Activated T-cell treated with anti-CD3 and anti-CD28 coated beads, Interleukin-2, amount 50 U/mL, for 1 hour (primary cell): ENCODE data around the gene HARS2.
A peak's percentile ranks its signal among the peaks of the same experiment; 100 is the strongest.
"Not testable (repeated sequence)": the region's sequence is repeated elsewhere in the genome, so short reads cannot be mapped to it uniquely, and the experiment has no call there.

Experiments used
- DNase-seq: peaks from one replicate; pipeline ENCODE4 v3.0.0-alpha.2; 2020

Gene HARS2, protein sequence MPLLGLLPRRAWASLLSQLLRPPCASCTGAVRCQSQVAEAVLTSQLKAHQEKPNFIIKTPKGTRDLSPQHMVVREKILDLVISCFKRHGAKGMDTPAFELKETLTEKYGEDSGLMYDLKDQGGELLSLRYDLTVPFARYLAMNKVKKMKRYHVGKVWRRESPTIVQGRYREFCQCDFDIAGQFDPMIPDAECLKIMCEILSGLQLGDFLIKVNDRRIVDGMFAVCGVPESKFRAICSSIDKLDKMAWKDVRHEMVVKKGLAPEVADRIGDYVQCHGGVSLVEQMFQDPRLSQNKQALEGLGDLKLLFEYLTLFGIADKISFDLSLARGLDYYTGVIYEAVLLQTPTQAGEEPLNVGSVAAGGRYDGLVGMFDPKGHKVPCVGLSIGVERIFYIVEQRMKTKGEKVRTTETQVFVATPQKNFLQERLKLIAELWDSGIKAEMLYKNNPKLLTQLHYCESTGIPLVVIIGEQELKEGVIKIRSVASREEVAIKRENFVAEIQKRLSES

GRCh38 chr5:140690941-140691924, at the start of gene HARS2, which contains the start of gene HARS1:
Gene HARS2 (plus strand): TSS chr5:140691455. CDS start chr5:140691649, 194 bp downstream.
Gene HARS1 (minus strand): TSS chr5:140691370. CDS start chr5:140691304, 66 bp downstream.
- DNase-seq = peak; percentile 78

- no peak for DNase-seq
Measured at GRCh38 chr5:140641716-140642115, 49.5 kb upstream of the HARS2 start.

DNA sequence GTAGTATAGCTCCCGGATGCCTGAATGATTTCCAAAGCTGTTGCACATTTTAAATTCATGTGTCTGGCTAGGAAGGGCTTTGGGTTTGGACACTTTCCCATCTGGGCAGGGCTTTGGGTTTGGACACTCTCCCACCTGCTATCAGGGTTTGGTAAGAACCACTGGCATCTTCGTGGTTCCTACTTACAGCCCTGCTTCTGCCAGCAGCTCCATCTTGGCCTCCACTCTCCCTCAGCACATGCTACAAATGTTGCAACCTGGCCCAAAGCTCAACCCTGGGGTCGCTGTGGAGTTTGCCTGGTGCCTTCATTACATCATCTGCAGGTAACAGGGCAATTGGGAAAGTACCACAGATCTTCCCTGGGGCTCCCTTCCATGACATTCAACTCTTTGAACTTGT, 48.5 kb upstream of the HARS2 start:
- DNase-seq = no peak

DNA sequence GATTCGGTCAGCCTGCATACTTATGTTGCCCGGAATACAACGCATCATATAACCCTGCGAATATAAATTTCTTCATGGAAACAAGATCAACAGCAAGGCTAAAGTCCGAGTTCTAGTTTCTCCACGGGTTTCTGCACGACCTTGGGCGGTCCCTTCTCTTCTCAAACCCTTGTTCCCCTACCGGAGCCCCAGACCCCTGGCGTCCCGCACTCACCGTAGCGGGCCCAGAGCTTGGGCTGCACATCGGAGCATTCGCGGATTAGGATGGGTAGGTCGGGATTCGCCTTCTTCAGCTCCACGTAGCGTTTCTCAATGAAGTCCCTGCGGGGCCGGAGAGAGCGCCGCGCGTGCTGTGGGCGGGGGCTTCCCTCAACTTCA, 44.2 kb upstream of the HARS2 start:
- no peak for DNase-seq

DNA sequence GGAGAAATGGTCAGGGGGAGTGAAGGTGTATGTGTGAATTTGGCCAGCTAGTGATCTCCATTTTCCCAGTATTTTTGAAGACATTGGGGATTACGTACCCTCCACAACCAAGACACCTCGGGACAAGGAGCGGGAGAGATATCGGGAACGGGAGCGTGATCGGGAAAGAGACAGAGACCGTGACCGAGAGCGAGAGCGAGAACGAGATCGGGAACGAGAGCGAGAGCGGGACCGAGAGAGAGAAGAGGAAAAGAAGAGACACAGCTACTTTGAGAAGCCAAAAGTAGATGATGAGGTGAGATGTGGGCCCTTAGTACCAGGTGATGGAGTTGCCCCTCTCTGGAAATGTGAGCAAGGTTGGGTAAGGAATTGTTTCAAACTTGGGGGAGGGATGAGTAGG, 32.4 kb upstream of the HARS2 start:
- DNase-seq = no peak

DNA sequence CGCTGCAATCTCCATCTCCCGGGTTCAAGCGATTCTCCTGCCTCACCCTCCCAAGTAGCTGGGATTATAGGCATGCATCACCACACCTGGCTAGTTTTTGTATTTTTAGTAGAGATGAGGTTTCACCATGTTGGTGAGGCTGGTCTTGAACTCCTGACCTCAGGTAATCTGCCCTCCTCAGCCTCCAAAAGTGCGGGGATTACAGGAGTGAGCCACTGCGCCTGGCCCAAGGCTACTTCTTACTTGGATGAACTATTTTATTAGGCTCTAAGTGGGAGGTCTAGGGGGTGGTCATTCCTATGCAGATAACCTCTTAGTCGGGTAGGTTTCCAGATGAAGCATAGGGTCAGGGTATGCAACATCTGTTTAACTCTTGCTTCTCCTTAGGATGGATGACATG, 30.9 kb upstream of the HARS2 start:
- DNase-seq = not testable (repeated sequence)

DNA sequence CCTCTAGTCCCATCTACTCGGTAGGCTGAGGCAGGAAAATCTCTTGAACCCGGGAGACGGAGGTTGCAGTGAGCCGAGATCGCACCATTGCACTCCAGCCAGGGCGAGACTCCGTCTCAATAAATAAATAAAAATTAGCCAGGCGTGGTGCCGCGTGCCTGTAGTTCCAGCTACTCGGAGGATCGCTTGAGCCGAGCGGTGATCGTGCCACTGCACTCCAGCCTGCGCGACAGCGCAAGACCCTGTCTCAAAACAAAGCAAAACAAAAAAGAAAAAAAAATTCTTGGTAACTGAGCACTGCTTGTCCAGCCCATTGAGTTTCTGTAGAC, 27.3 kb upstream of the HARS2 start:
- DNase-seq = no peak

DNA sequence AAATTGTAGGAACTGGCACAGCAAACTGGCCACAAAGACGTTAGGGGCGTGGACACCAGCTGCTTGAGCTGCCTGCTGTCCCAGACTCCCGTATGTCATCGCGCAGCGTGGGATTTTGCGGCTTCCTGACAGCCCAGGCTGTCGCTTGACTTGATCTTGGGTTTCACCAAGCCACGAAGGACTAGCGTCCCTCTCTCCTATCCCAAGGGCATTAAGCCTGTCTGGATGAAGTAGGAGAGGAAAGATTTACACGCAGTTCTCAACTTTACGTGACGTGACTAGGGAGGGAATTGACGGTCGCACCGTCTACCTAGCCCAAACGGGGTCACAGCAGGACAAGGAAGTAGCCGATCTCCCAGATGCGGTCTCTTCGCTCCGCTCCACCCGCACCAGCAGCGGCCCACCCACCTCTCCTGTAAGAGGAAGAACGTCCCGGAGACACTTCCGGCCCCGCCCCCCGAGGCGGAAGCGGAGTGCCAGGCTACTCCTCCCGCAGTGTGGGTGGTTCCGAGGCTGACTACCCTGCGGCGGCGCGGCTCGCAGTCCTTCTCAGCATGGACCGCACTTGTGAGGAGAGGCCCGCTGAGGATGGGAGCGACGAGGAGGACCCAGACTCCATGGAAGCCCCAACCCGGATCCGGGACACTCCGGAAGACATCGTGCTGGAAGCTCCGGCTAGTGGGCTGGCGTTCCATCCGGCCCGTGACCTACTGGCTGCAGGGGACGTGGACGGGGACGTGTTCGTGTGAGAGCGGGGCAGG, 26.7 kb upstream of the HARS2 start, which contains the start of gene WDR55:
WDR55 (plus strand) TSS at position 546 of the 761 bp plus-strand sequence; CDS start at position 555, 9 bp downstream.
- peak; percentile 94 for DNase-seq

- DNase-seq = not testable (repeated sequence)
Measured at GRCh38 chr5:140671035-140671434, 20.2 kb upstream of the HARS2 start.

- no peak for DNase-seq
Measured at GRCh38 chr5:140671472-140672125, 19.7 kb upstream of the HARS2 start.

DNA sequence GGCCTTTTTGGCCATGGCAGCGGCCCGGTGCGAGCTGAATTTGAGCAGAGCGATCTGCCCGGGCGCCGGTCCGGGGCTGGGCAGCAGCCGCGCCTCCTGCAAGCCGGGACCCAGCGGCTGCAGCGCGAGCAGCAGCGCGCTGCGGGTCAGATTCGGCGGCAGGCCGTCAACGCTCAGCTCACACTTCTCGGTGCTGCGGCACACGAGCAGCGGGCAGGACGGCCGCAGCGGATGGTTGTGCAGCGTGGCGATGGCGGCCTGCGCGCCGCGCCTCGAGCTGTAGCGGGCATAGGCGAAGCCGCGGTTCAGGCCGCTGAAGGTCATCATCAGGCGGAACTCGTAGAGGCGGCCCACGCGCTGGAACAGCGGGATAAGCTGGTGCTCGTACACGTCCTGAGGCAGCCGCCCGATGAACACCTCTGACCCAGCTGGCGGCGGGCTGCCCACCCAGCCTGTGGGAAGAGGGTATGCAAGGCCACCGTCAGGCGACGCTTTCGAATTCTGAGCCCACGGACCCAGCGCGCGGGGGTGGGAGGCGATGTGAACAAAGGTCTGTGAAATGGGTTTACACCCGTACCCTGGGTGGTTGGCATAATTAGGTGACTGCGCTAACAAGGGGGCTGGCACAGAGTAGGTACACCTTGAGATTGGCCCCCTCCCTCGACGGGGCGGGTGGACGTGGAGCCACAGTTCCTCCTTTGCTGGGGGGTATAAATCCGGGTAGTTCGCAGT, 18.6 kb upstream of the HARS2 start:
- no peak for DNase-seq

DNA sequence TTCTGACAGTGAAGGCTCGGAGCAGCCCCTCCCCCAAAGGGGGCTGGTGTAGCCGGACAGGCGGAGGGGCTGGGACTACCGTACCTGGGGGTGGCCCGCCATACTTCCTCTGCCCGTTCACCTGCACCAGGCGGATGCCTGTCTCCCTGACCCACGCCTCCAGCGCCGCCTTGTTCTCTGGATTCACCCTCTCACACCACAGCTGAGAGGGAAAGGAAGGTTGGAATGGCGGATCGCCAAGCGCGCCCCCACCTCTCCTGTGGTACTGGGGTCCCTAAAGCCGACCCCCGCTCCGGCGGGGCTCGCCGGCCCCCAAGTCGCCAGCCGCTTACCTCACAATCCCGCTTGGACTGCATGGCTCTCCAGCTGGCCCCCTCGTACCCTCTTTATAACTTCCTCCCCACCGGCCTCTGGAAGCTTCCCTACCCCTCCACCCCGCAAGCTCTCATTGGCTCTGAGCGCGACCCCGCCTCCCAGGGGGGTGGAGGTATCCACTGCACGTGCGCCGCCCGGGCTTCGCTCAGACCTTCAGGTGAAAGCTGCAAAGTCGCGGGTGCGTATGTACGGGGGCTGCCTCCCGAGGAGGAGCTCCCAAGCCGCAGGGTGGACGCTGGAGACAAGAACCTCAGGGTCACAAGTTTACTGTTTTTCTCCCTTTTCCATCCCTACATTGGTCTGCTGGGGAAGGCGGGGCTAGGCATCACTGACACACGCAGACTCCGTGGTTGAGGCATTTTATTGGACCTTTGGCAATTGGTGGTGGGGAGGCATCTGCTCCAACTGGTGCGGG, 17.9 kb upstream of the HARS2 start, which contains the start of gene DND1:
DND1 (minus strand) TSS at position 390 of the 790 bp plus-strand sequence; CDS start at position 356, 34 bp downstream.
- no peak for DNase-seq

DNA sequence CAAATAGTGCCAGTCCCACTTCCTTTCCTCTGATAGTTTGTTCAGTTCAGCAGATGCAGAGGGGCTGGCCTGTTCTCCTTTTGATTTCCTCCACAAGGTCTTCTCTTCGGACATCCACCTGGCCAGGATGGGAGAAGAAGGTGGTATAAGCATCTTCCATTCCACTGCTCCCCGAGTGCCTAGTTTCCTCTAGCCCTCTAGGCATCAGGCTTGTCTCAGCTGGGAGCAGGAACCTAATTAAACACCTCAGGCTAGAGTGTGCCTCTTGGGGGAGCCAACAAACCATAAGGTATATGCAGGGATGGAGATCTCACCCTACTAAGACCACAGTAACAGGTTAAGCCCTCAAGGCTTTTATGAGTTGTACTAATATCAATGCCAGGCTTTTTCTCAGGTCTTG, 17.0 kb upstream of the HARS2 start:
- DNase-seq = no peak

- DNase-seq = no peak
Measured at GRCh38 chr5:140674629-140675028, 16.6 kb upstream of the HARS2 start.

- DNase-seq = no peak
Measured at GRCh38 chr5:140677947-140678346, 13.3 kb upstream of the HARS2 start.

DNA sequence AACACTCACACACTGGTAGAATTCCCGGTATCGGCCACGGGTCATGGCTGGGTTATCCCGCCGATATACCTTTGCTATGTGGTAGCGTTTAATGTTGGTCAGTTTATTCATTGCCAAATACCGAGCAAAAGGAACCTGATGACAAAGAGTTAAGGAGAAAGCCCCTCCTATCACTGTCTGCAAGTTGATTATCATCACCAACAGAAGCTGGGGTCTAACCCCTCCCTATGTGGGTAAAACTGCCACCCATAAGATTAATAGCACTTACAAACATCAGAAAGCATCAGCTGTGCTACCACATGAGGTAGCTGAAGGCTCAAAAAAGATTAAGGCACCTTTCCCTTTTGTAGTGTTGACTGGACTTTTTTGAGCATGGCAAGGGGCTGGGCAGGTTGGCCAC, 12.3 kb upstream of the HARS2 start:
- DNase-seq = no peak

DNA sequence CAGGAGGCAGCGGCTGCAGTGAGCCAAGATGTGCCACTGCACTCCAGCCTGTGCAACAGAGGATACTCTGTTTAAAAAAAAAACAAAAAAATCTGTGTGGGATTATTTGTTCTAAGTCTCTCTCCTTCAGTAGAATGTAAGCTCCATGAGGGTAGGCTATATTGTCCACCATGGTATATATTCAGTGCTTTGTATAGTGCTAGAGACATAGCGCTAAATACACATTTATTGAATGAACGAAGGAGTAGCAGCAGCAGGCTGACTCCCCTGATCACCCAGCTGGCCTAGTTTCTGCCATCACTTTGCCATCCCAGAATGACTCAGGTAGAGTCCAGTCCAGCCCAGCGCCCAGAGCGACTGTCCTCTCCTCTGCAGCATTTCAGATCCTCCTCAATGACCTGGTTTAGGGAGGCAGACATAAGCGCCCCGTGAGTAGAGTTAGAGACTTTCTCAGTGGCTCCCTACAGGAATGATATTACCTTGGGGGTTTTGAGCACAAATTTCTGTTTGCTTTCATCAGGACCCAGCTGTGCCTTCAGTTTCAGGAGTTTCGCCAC, 801 bp upstream of the HARS2 start:
- no peak for DNase-seq

GRCh38 chr5:140694276-140694675, 3.0 kb downstream of the HARS2 start:
- DNase-seq = no peak

- no peak for DNase-seq
Measured at GRCh38 chr5:140696891-140697492, 5.7 kb downstream of the HARS2 start.
